Measurements from ENCODE around the gene SRC.

The SRC gene

DNA sequence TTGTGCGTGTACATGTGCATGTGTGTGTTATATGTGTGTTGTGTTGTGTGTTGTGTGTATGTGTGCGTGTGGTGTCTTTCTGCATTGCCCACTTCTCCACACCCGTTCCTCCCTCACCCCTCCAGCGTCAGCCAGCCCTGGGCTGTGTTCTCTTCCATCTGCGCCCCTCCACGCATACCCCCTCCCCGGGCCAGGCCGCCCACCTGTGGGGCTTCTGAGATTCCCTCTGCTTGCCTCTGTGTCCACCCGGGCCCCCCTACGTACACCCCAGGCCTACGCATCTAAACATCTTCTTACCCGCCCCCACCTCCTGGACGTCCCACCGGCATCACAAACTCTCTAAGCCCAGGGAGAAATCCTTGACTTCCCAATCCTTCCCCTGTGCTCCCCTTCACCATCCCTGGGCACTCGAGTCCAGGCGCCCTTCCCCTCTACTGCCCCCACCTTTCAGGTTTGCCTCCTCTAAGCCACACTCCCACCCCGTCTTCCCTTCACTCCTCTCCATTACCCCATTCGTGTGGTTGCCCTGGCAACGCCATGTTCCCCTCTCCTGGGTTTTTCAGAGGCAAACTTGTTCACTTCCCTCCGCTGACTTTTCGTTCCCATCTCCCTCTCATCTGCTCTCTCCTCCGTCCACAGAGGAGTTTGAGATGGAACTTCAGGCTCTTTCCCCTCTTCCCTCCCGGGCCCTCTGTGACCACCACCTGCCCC, 93.4 kb downstream of the SRC start:
- H3K27me3 ChIP-seq (ENCODE audit: control insufficient read depth, insufficient read depth, low read length), result peaks cover 53% of the 10 kb centered on the region
- no peaks in the 10 kb centered on the region for H3K4me1 ChIP-seq (ENCODE audit: control insufficient read depth, insufficient read depth, low read length)

DNA sequence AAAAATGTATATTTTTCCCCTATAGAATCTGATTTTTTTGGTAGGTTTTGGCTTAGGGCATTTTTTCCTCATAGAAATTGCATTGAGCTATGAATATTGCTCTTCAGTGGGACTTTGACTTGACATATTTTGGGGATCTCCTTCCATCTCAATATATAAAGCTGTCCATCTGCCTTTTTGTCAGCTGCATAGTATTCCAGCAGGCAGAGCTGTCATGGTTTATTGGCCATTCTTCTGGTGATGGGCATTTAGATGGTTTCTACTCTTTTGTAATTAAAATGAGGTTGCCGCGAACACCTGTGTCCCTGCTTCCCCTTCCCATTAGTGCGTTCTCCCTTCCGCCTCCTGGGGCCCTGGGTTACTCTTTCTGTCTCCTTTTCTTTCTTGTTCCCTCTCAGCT, 95.1 kb downstream of the SRC start:
- Histone ChIP-seq H3K36me3 (ENCODE audit: insufficient read depth, low read length) (no peaks in the 10 kb centered on the region), H3K4me3 (ENCODE audit: low read length) (no peak overlapping the region), H3K4me2 (ENCODE audit: low read length) (no peak overlapping the region), H3K9me3 (replicated peaks; ENCODE audit: low read length) (no peaks in the 10 kb centered on the region), H3K4me1 (ENCODE audit: control insufficient read depth, insufficient read depth, low read length) (no peaks in the 10 kb centered on the region), H3K27me3 (ENCODE audit: control insufficient read depth, insufficient read depth, low read length) (peaks cover 46% of the 10 kb centered on the region), H3K9ac (ENCODE audit: low read depth, low read length) (no peak overlapping the region)

More for the DNA sequence above, 93.4 kb downstream of the SRC start:
- Histone ChIP-seq H3K9me3 (replicated peaks; ENCODE audit: low read length) (no peaks in the 10 kb centered on the region), H3K9ac (ENCODE audit: low read depth, low read length) (no peak overlapping the region), H3K36me3 (ENCODE audit: insufficient read depth, low read length) (no peaks in the 10 kb centered on the region), H3K4me2 (ENCODE audit: low read length) (no peak overlapping the region), H3K4me3 (ENCODE audit: low read length) (no peak overlapping the region)

DNA sequence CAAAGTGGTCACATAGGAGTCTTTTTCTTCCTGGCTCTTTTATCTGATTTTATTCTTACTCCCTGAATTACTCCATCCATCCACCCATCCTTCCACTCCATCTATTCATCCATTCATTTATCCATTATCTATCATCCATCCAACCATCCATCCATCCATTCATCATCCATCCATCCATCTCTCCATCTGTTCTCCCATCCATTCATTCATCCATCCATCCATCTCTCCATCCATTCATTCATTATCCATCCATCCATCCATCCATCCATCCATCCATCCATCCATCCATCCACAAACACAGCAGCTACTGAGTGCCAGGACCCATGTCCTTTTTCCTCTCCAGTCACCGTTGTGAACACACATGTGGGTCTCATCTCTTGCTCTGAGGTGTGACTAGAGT, 96.6 kb downstream of the SRC start:
- no peak overlapping the region for H3K9ac ChIP-seq (ENCODE audit: low read depth, low read length)
- H3K9me3 ChIP-seq (replicated peaks; ENCODE audit: low read length), result no peaks in the 10 kb centered on the region
- no peaks in the 10 kb centered on the region for H3K36me3 ChIP-seq (ENCODE audit: insufficient read depth, low read length)
- peaks cover 55% of the 10 kb centered on the region for H3K27me3 ChIP-seq (ENCODE audit: control insufficient read depth, insufficient read depth, low read length)
- H3K4me2 ChIP-seq (ENCODE audit: low read length), result no peak overlapping the region
- H3K4me1 ChIP-seq (ENCODE audit: control insufficient read depth, insufficient read depth, low read length), result no peaks in the 10 kb centered on the region
- H3K4me3 ChIP-seq (ENCODE audit: low read length), result no peak overlapping the region

DNA sequence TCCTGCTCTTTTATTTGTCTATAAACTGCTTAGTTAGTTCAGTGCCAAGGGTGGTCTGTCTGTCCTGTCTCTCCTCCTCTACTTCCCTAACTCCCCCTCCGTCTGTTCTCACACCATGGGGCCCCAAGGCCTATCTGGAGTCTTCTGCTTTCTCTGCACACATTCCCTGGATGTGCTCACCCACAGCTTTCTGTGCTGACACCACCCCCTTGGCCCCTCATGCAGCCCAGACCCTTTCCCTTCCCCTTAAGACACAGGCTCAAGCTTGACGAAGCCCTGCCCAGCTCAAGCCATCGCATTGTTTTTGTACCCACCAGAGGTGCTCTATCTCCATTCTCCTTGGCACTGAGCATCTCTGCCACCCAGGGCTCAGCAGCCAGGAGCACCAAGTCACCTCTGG, 97.0 kb downstream of the SRC start:
- H3K4me1 ChIP-seq (ENCODE audit: control insufficient read depth, insufficient read depth, low read length), result no peaks in the 10 kb centered on the region
- no peak overlapping the region for H3K4me3 ChIP-seq (ENCODE audit: low read length)
- peaks cover 57% of the 10 kb centered on the region for H3K27me3 ChIP-seq (ENCODE audit: control insufficient read depth, insufficient read depth, low read length)
- no peaks in the 10 kb centered on the region for H3K9me3 ChIP-seq (replicated peaks; ENCODE audit: low read length)
- no peak overlapping the region for H3K4me2 ChIP-seq (ENCODE audit: low read length)
- H3K9ac ChIP-seq (ENCODE audit: low read depth, low read length), result no peak overlapping the region
- no peaks in the 10 kb centered on the region for H3K36me3 ChIP-seq (ENCODE audit: insufficient read depth, low read length)

DNA sequence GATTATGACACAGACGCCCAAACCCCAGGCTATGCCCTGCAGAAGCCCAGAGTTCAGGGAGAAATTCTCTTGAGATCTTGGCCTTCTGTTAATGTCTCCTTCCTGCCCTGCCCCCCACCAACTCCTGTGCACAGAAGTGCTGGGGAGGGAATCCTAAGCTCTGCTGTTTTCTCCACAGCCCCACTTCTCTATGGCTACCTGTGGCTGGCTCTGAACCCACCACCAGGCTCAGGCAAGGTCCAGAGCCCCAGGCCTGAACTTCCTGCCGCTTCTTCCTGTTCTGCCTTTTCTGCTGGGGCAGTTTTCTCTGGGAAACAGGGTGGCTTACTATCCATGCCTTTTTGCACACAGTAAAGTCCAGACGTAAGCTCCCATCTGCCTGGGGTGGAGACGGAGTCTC, 97.7 kb downstream of the SRC start:
- Histone ChIP-seq H3K36me3 (ENCODE audit: insufficient read depth, low read length) (no peaks in the 10 kb centered on the region), H3K4me3 (ENCODE audit: low read length) (no peak overlapping the region), H3K9me3 (replicated peaks; ENCODE audit: low read length) (no peaks in the 10 kb centered on the region), H3K27me3 (ENCODE audit: control insufficient read depth, insufficient read depth, low read length) (peaks cover 57% of the 10 kb centered on the region), H3K4me2 (ENCODE audit: low read length) (no peak overlapping the region), H3K4me1 (ENCODE audit: control insufficient read depth, insufficient read depth, low read length) (no peaks in the 10 kb centered on the region), H3K9ac (ENCODE audit: low read depth, low read length) (no peak overlapping the region)

DNA sequence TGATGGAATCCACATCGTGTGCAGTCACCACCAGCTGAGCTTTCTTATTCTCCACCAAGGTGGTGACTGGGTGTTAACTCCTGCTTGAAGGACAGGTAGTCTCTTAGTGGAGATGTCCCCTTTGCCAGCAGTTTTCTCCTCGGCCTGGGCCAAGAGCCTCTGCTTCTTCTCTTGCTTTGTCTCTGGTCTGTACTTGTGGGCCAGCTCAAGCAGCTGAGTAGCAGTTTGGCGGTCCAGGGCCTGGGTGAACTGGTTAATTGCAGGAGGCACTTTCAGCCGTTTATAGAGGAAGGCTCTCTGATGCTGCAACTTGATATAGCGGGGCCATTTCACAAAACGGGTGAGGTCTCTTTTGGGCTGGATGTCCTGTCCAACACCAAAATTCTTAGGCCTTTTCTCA, 99.1 kb downstream of the SRC start:
- Histone ChIP-seq H3K9me3 (replicated peaks; ENCODE audit: low read length) (no peaks in the 10 kb centered on the region), H3K4me3 (ENCODE audit: low read length) (no peak overlapping the region), H3K4me1 (ENCODE audit: control insufficient read depth, insufficient read depth, low read length) (no peaks in the 10 kb centered on the region), H3K36me3 (ENCODE audit: insufficient read depth, low read length) (no peaks in the 10 kb centered on the region), H3K9ac (ENCODE audit: low read depth, low read length) (no peak overlapping the region), H3K27me3 (ENCODE audit: control insufficient read depth, insufficient read depth, low read length) (peaks cover 52% of the 10 kb centered on the region), H3K4me2 (ENCODE audit: low read length) (no peak overlapping the region)

DNA sequence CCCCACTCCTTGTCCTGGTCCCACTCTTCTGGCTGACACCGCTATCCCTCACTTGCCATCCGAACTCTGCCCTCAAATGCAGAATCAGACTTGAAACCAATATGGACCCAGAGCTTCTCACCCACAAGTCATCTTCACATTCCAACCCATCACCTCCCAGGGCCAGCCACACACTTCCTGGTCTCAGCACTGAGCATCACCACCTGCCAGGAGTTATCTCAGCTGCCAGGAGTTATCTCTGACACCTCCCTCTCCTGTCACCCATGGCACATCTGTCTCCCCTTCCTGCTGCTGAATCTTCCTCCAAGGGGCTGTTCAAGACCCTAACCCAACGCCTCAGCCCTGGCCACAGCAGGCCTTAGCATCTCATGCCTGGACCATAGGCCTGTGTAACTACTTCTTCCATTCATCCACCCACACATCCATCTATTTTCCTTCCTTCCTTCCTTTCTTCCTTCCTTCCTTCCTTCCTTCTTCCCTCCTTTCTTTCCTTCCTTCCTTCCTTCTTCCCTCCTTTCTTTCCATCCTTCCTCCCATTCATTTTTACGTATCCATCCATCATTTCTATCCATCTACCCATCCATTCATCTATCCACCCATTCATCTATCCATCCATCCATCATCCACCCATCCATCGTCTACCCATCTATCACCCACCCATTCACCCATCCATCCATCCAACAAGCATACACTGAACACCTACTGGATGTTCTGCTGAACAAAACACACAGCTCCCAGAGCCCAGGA, 100.5 kb downstream of the SRC start:
- Histone ChIP-seq H3K4me3 (ENCODE audit: low read length) (no peak overlapping the region), H3K4me2 (ENCODE audit: low read length) (no peak overlapping the region), H3K9me3 (replicated peaks; ENCODE audit: low read length) (no peaks in the 10 kb centered on the region), H3K9ac (ENCODE audit: low read depth, low read length) (no peak overlapping the region), H3K36me3 (ENCODE audit: insufficient read depth, low read length) (no peaks in the 10 kb centered on the region), H3K27me3 (ENCODE audit: control insufficient read depth, insufficient read depth, low read length) (peaks cover 53% of the 10 kb centered on the region), H3K4me1 (ENCODE audit: control insufficient read depth, insufficient read depth, low read length) (no peaks in the 10 kb centered on the region)

DNA sequence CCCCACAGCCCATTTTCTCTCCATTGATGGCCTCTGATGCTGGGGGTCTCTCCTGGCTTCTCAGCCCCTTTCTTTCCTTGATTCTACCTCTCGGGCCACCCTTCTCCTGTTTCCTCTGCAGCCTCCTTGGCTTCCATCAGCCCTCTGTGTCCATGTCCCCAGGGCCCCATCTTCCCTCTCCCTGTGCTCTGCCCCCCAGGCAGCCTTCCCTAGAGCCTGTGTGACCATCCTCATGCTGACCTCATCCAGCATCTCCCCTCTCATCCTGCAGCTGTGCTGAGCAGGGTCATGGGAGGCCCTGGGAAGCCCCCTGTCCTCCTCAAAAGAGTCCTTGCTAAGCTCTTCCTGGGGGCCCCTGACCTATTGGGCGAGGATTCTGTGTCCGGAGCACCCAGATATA, 101.7 kb downstream of the SRC start:
- H3K9ac ChIP-seq (ENCODE audit: low read depth, low read length), result no peak overlapping the region
- H3K4me3 ChIP-seq (ENCODE audit: low read length), result no peak overlapping the region

DNA sequence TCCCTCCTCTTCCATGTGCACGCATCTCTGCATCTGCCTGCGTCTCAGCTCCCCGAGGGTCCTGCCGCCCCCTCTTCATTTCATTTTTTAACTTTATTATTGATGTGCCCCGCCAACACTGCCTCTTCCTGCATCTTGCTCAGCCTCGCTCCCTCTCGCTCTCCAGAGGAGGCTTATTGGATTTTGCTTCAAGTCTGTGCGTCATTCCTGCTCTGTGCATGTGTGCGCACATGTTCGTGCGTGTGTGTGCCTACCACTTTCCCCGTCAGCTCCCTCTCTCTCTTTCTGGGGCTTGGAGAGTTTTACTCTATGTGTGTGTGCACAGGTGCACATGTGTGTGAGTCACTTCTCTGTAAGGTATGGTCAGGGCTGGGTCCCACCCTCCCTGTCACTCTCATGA, 103.3 kb downstream of the SRC start:
- Histone ChIP-seq H3K4me1 (ENCODE audit: control insufficient read depth, insufficient read depth, low read length) (no peaks in the 10 kb centered on the region), H3K4me2 (ENCODE audit: low read length) (no peak overlapping the region), H3K9me3 (replicated peaks; ENCODE audit: low read length) (peaks cover 2% of the 10 kb centered on the region), H3K9ac (ENCODE audit: low read depth, low read length) (no peak overlapping the region), H3K4me3 (ENCODE audit: low read length) (no peak overlapping the region), H3K36me3 (ENCODE audit: insufficient read depth, low read length) (no peaks in the 10 kb centered on the region), H3K27me3 (ENCODE audit: control insufficient read depth, insufficient read depth, low read length) (peaks cover 43% of the 10 kb centered on the region)

More for the DNA sequence above, 101.7 kb downstream of the SRC start:
- Histone ChIP-seq H3K9me3 (replicated peaks; ENCODE audit: low read length) (no peaks in the 10 kb centered on the region), H3K27me3 (ENCODE audit: control insufficient read depth, insufficient read depth, low read length) (peaks cover 53% of the 10 kb centered on the region), H3K4me2 (ENCODE audit: low read length) (no peak overlapping the region), H3K4me1 (ENCODE audit: control insufficient read depth, insufficient read depth, low read length) (no peaks in the 10 kb centered on the region), H3K36me3 (ENCODE audit: insufficient read depth, low read length) (no peaks in the 10 kb centered on the region)

DNA sequence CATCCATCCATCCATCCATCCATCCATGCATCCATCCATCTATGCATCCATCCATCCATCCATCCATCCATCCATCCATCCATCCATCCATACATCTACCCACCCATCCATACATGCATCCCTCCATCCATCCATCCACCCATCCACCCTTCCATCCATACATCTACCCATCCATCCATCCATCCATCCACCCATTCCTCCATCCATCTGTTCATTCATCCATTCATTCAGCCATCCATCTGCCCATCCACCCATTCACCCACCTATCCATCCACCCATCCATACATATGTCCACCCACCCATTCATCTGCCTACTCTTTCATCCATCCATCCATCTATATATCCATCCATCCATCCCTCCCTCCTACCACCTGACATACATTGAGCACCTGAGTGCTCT, 104.4 kb downstream of the SRC start:
- peaks cover 48% of the 10 kb centered on the region for H3K27me3 ChIP-seq (ENCODE audit: control insufficient read depth, insufficient read depth, low read length)
- no peaks in the 10 kb centered on the region for H3K4me1 ChIP-seq (ENCODE audit: control insufficient read depth, insufficient read depth, low read length)
- peaks cover 8% of the 10 kb centered on the region for H3K9me3 ChIP-seq (replicated peaks; ENCODE audit: low read length)

DNA sequence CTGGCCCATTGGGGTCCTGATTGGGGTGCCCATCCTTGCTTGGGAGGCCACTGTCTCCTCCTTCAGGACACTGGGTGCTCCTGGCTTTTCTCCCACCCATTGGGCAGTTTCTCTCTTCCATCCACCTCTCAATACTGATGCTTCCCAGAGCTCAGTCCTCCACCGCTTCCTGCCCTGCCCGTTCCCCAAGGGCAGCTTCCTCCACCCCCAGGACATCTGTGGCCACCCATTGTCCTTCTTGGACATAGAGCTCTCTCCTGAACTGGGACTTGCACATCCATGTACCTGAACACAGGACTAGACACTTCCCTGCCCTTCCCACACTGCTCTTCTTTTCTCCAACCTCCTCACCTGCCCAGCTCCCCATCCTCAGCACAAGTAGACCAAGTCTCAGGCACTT, 105.7 kb downstream of the SRC start:
- Histone ChIP-seq H3K9me3 (replicated peaks; ENCODE audit: low read length) (peaks cover 8% of the 10 kb centered on the region), H3K9ac (ENCODE audit: low read depth, low read length) (no peak overlapping the region), H3K27me3 (ENCODE audit: control insufficient read depth, insufficient read depth, low read length) (peaks cover 39% of the 10 kb centered on the region), H3K4me3 (ENCODE audit: low read length) (no peak overlapping the region), H3K36me3 (ENCODE audit: insufficient read depth, low read length) (no peaks in the 10 kb centered on the region), H3K4me1 (ENCODE audit: control insufficient read depth, insufficient read depth, low read length) (no peaks in the 10 kb centered on the region), H3K4me2 (ENCODE audit: low read length) (no peak overlapping the region)

More for the DNA sequence above, 104.4 kb downstream of the SRC start:
- Histone ChIP-seq H3K36me3 (ENCODE audit: insufficient read depth, low read length) (no peaks in the 10 kb centered on the region), H3K9ac (ENCODE audit: low read depth, low read length) (no peak overlapping the region), H3K4me3 (ENCODE audit: low read length) (no peak overlapping the region), H3K4me2 (ENCODE audit: low read length) (no peak overlapping the region)

DNA sequence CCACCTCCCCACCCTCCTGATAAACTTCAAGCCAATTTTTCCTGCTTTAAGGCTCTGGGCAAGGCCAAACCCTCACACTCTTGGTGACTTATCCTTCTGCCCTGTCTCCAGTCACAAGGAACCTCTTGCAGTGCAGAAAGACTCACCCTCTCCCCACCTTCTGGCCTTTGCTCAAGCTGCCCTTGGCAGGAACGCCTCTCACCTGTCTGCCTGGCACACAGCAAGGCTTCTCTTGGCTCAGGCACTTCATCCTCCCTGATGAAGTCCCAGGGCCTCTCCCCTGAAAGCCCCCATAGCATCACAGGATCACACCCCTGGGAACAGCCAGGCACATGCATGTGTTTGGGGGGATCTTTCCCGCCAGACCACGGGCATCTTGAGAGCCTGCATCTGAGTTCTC, 106.3 kb downstream of the SRC start:
- Histone ChIP-seq H3K4me1 (ENCODE audit: control insufficient read depth, insufficient read depth, low read length) (no peaks in the 10 kb centered on the region), H3K9ac (ENCODE audit: low read depth, low read length) (no peak overlapping the region), H3K4me2 (ENCODE audit: low read length) (no peak overlapping the region), H3K4me3 (ENCODE audit: low read length) (no peak overlapping the region), H3K36me3 (ENCODE audit: insufficient read depth, low read length) (no peaks in the 10 kb centered on the region), H3K9me3 (replicated peaks; ENCODE audit: low read length) (peaks cover 8% of the 10 kb centered on the region), H3K27me3 (ENCODE audit: control insufficient read depth, insufficient read depth, low read length) (peaks cover 38% of the 10 kb centered on the region)

Measured in skeletal muscle satellite cell (primary cell).